ENCODE data around the gene ARHGAP28. TPM values are rescaled to one million over a fixed set of nuclear protein-coding genes. Genes with fewer than 3 reads are reported as not detected.

The ARHGAP28 gene
- polyA plus RNA-seq, 1 donor from 2014 or later = 9.8 TPM

- Histone ChIP-seq H4K20me1 (ENCODE audit: insufficient read depth) (no peaks in the 10 kb centered on the region), H3K4me3 (ENCODE audit: low read length) (no peak overlapping the region), H3K36me3 (ENCODE audit: insufficient read depth, low read length) (no peaks in the 10 kb centered on the region), H3K9ac (ENCODE audit: low read length) (no peak overlapping the region), H3F3A (ENCODE audit: insufficient read depth, low read length, poor library complexity, severe bottlenecking) (no peaks in the 10 kb centered on the region), H2AFZ (ENCODE audit: low read depth, low read length) (no peak overlapping the region), H3K4me2 (ENCODE audit: low read length) (no peak overlapping the region), H3K27me3 (ENCODE audit: insufficient read depth, low read depth, low read length) (no peaks in the 10 kb centered on the region), H3K79me2 (replicated peaks; ENCODE audit: insufficient read depth, low read length) (no peaks in the 10 kb centered on the region), H3K9me3 (ENCODE audit: low read length) (no peaks in the 10 kb centered on the region), H3K27ac (ENCODE audit: low read length) (no peak overlapping the region), H3K9me2 (ENCODE audit: insufficient read depth, low read length) (no peaks in the 10 kb centered on the region)
- no peak for TF ChIP-seq MXI1 (conservative IDR thresholded peaks at IDR 0.05; ENCODE audit: poor library complexity, severe bottlenecking)
- no peak for TF ChIP-seq EZH2 (IDR thresholded peaks at IDR 0.05; ENCODE audit: borderline replicate concordance, insufficient read depth, low read length, poor library complexity, severe bottlenecking)
- no peak for TF ChIP-seq CTCF (IDR thresholded peaks at IDR 0.05; ENCODE audit: poor library complexity, severe bottlenecking)
These were observed 7.8 kb upstream of the ARHGAP28 start for GRCh38 chr18:6721755-6722154.

GRCh38 chr18:6722690-6723089 is 6.8 kb upstream of the ARHGAP28 start:
- Histone ChIP-seq H3K4me2 (ENCODE audit: low read length) (no peak overlapping the region), H3K4me3 (ENCODE audit: low read length) (no peak overlapping the region), H3F3A (ENCODE audit: insufficient read depth, low read length, poor library complexity, severe bottlenecking) (no peaks in the 10 kb centered on the region), H3K9ac (ENCODE audit: low read length) (no peak overlapping the region), H3K36me3 (ENCODE audit: insufficient read depth, low read length) (no peaks in the 10 kb centered on the region), H2AFZ (ENCODE audit: low read depth, low read length) (no peak overlapping the region), H3K9me3 (ENCODE audit: low read length) (no peaks in the 10 kb centered on the region), H3K27me3 (ENCODE audit: insufficient read depth, low read depth, low read length) (no peaks in the 10 kb centered on the region), H4K20me1 (ENCODE audit: insufficient read depth) (no peaks in the 10 kb centered on the region), H3K79me2 (replicated peaks; ENCODE audit: insufficient read depth, low read length) (no peaks in the 10 kb centered on the region), H3K9me2 (ENCODE audit: insufficient read depth, low read length) (no peaks in the 10 kb centered on the region), H3K27ac (ENCODE audit: low read length) (no peak overlapping the region)
- TF ChIP-seq MXI1 (conservative IDR thresholded peaks at IDR 0.05; ENCODE audit: poor library complexity, severe bottlenecking) (no peak), REST (IDR thresholded peaks at IDR 0.05; ENCODE audit: borderline replicate concordance) (no peak), RAD21 (conservative IDR thresholded peaks at IDR 0.05) (no peak), SMC3 (conservative IDR thresholded peaks at IDR 0.05; ENCODE audit: poor library complexity) (no peak), CTCF (IDR thresholded peaks at IDR 0.05; ENCODE audit: poor library complexity, severe bottlenecking) (no peak), TAF1 (IDR thresholded peaks at IDR 0.05; ENCODE audit: low read depth) (no peak), POLR2AphosphoS5 (IDR thresholded peaks at IDR 0.05) (no peak), EZH2 (IDR thresholded peaks at IDR 0.05; ENCODE audit: borderline replicate concordance, insufficient read depth, low read length, poor library complexity, severe bottlenecking) (no peak), EP300 (conservative IDR thresholded peaks at IDR 0.05; ENCODE audit: poor library complexity, severe bottlenecking) (no peak)

Measured in neural cell (in vitro differentiated cells).